Measurements from ENCODE around the gene GPRC5B. TPM values are rescaled to one million over a fixed set of nuclear protein-coding genes. Genes with fewer than 3 reads are reported as not detected.

GPRC5B gene
- total and polyA plus RNA-seq, 2 of the 8 experiments (the other 6 are each of a cell fraction or from before 2014, with no cell fraction given) = 106 to 160 TPM

DNA sequence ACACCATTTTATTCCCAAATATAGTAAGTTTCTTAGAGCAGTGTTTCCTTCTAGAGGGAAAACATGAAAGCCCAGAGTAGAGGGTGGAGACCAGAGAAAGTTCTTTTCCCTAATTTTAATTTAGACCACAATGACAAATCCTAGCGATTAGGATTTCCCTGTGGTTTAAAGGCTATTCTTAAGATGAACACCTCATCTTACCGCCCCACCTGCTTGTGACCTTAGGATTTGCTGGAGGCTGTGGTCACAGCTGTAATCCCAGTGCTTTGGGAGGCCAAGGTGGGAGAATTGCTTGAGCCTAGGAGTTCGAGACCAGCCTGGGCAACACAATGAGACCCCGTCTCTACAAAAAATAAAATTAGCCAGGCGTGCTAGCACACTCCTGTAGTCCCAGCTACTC lies 51.1 kb downstream of the GPRC5B start (continued):
- TF ChIP-seq TEAD4 (IDR thresholded peaks at IDR 0.05; ENCODE audit: low read depth, low read length) (no peak), EP300 (IDR thresholded peaks at IDR 0.05; ENCODE audit: borderline replicate concordance in 1 of 2, low read depth in 2 of 2, low read length in 2 of 2) (no peak), HDAC6 (IDR thresholded peaks at IDR 0.05; ENCODE audit: low read depth, low read length) (no peak), RXRA (IDR thresholded peaks at IDR 0.05; ENCODE audit: insufficient read depth, low read depth, low read length) (no peak), KDM5A (IDR thresholded peaks at IDR 0.05; ENCODE audit: low read length) (no peak)
